ENCODE data around the gene CHRNE. TPM values are rescaled to one million over a fixed set of nuclear protein-coding genes. Genes with fewer than 3 reads are reported as not detected.

CHRNE gene
- total RNA-seq, 1 experiment from 2014 or later: 0.31 TPM

- no CpG with 5 or more reads among the region's 31 CpGs for WGBS (ENCODE audit: extremely low coverage, insufficient read length, low lambda C conversion rate)
- Histone ChIP-seq H4K5ac (ENCODE audit: insufficient read length, low read depth, low read length) (no peak overlapping the region), H4K8ac (replicated peaks; ENCODE audit: insufficient read length, low read depth, low read length) (no peak overlapping the region), H3K4me1 (ENCODE audit: insufficient read depth, low read length) (no peaks in the 10 kb centered on the region), H3T11ph (ENCODE audit: low read length) (no peak overlapping the region), H3K23me2 (ENCODE audit: insufficient read length, low read depth, low read length, poor library complexity, severe bottlenecking) (no peaks in the 10 kb centered on the region), H3K27ac (ENCODE audit: insufficient read length, low read depth, low read length) (no peak overlapping the region), H3K56ac (ENCODE audit: insufficient read length, low read depth, low read length) (no peak overlapping the region), H3K18ac (ENCODE audit: insufficient read length, low read depth, low read length) (no peak overlapping the region), H3K23ac (ENCODE audit: insufficient read length, low read depth, low read length) (no peak overlapping the region), H3K79me2 (ENCODE audit: insufficient read depth, low read length) (no peaks in the 10 kb centered on the region), H3K4me2 (ENCODE audit: insufficient read depth, insufficient read length, low read length) (no peak overlapping the region), H2AFZ (ENCODE audit: low read length) (no peak overlapping the region), H2BK20ac (ENCODE audit: low read depth, low read length, poor library complexity, severe bottlenecking) (no peak overlapping the region), H3K27me3 (ENCODE audit: insufficient read depth, low read length) (no peaks in the 10 kb centered on the region), H3K14ac (ENCODE audit: insufficient read depth, low read length) (no peak overlapping the region), H2AK5ac (ENCODE audit: insufficient read length, low read length) (no peak overlapping the region), H2BK120ac (ENCODE audit: low read depth, low read length, poor library complexity, severe bottlenecking) (no peak overlapping the region), H3K4ac (ENCODE audit: low read depth, low read length) (no peak overlapping the region), H4K20me1 (ENCODE audit: control insufficient read depth, insufficient read depth, insufficient read length) (no peaks in the 10 kb centered on the region), H2BK15ac (ENCODE audit: low read depth, low read length) (no peak overlapping the region), H4K91ac (ENCODE audit: insufficient read length, low read depth, low read length) (no peak overlapping the region), H3K9ac (ENCODE audit: extremely low read depth, insufficient read length, low read length) (no peak overlapping the region), H2BK5ac (ENCODE audit: insufficient read length, low read length) (no peak overlapping the region), H2BK12ac (ENCODE audit: insufficient read length, low read depth, low read length) (no peak overlapping the region), H3K79me1 (ENCODE audit: insufficient read depth, low read depth, low read length, poor library complexity, severe bottlenecking) (no peaks in the 10 kb centered on the region), H3K9me3 (ENCODE audit: control insufficient read depth, low read depth, low read length) (no peaks in the 10 kb centered on the region)
- DNase-seq: no peak
- H3K36me3 Mint-ChIP-seq (ENCODE audit: insufficient read depth in 1 of 3, low read depth in 3 of 3): peaks cover 8 to 53% (median 51%) of the 10 kb centered on the region in 3 experiments; a peak in 6 of 7 replicates
- no peak overlapping the region for H3K4me3 Mint-ChIP-seq
- no peaks in the 10 kb centered on the region for H3K27me3 Mint-ChIP-seq (ENCODE audit: low read depth)
- H3K4me1 Mint-ChIP-seq: peaks cover 0 to 17% of the 10 kb centered on the region in 2 experiments; a peak in 3 of 4 replicates
- TF ChIP-seq CTCF (conservative IDR thresholded peaks at IDR 0.05): no peak
- H3K27ac Mint-ChIP-seq: no peak overlapping the region; a peak in 1 of 7 replicates
- no peaks in the 10 kb centered on the region for H3K9me3 Mint-ChIP-seq
These were observed 9.0 kb downstream of the CHRNE start for GRCh38 chr17:4893721-4894560.

Data from H9 (cell line).